OCI-LY3 (cell line): Measurements from ENCODE around the gene SULT2B1.

Experiments
- H2AFZ ChIP-seq: fragments of 200-600, 300-600 bp; shearing (Covaris generic); 2 replicates; pipeline ENCODE4 v1.6.0; 2014; ENCODE audit warnings: antibody characterized with exemption, low read depth, low read length
- H3K27ac ChIP-seq: fragments of 200-600, 300-600 bp; sonication (generic); 2 replicates; pipeline ENCODE4 v1.5.1; 2014; ENCODE audit warnings: mild to moderate bottlenecking, low read length, moderate library complexity, mixed read lengths
- H3K27me3 ChIP-seq: fragments of 200-600, 300-600 bp; sonication (generic); 2 replicates; pipeline ENCODE4 v1.6.1; 2014; ENCODE audit warnings: low read depth, low read length, mixed read lengths
- H3K36me3 ChIP-seq: fragments of 200-600, 300-600 bp; sonication (generic); replicated peaks from 2 replicates; pipeline ENCODE3; 2014; ENCODE audit warnings: low read depth, low read length, mixed read lengths
- H3K4me1 ChIP-seq: fragments of 300-600, 200-600 bp; sonication (generic); 2 replicates; pipeline ENCODE4 v1.6.1; 2014; ENCODE audit warnings: low read length, mixed read lengths
- H3K4me2 ChIP-seq: fragments of 200-600, 300-600 bp; sonication (generic); 2 replicates; pipeline ENCODE4 v1.6.1; 2014; ENCODE audit warnings: low read length, mixed read lengths
- H3K4me3 ChIP-seq: fragments of 300-600, 200-600 bp; sonication (generic); 2 replicates; pipeline ENCODE4 v1.5.1; 2014; ENCODE audit warnings: antibody characterized with exemption, mild to moderate bottlenecking, low read length, moderate library complexity
- H3K79me2 ChIP-seq: fragments of 300-600, 200-600 bp; shearing (Covaris generic); 2 replicates; pipeline ENCODE4 v1.6.1; 2014; ENCODE audit warnings: mild to moderate bottlenecking, low read length, mixed read lengths
- H3K9ac ChIP-seq: fragments of 300-600, 200-600 bp; shearing (Covaris generic); 2 replicates; pipeline ENCODE4 v1.6.0; 2014; ENCODE audit warnings: mild to moderate bottlenecking, low read length, moderate library complexity
- H3K9me3 ChIP-seq: fragments of 200-600, 300-600 bp; shearing (Covaris generic); 2 replicates; pipeline ENCODE4 v1.6.1; 2014; ENCODE audit warnings: low read length, mixed read lengths; ENCODE audit not compliant: insufficient read depth
- H4K20me1 ChIP-seq: fragments of 200-600, 300-600 bp; sonication (generic); 2 replicates; pipeline ENCODE4 v1.6.1; 2016; ENCODE audit warnings: low read length, mixed read lengths; ENCODE audit not compliant: insufficient read depth
- EZH2phosphoT487 ChIP-seq: fragments of 200-600 bp; shearing (Covaris generic); IDR thresholded peaks from 2 replicates; pipeline ENCODE4 v1.6.1; 2018; ENCODE audit warnings: antibody characterized with exemption, mixed run types, low read depth
- TF ChIP-seq, protein P1 (sequence below): fragments of 200-600, 300-600 bp; sonication (generic); IDR thresholded peaks from 2 replicates; pipeline ENCODE4 v1.5.1; 2014; ENCODE audit warnings: antibody characterized with exemption, low read length, low read depth

Gene SULT2B1

GRCh38 chr19:48507911-48508439 is 44.0 kb upstream of the SULT2B1 start:
- Histone ChIP-seq H4K20me1 (no peaks in the 10 kb centered on the region), H3K4me3 (no peak overlapping the region), H2AFZ (no peak overlapping the region), H3K4me2 (no peak overlapping the region), H3K9me3 (no peaks in the 10 kb centered on the region), H3K36me3 (no peaks in the 10 kb centered on the region), H3K27ac (no peak overlapping the region), H3K4me1 (peaks cover 14% of the 10 kb centered on the region), H3K27me3 (peaks cover 11% of the 10 kb centered on the region), H3K79me2 (no peaks in the 10 kb centered on the region), H3K9ac (no peak overlapping the region)
- no peak for TF ChIP-seq EZH2phosphoT487
- TF ChIP-seq, protein P1, sequence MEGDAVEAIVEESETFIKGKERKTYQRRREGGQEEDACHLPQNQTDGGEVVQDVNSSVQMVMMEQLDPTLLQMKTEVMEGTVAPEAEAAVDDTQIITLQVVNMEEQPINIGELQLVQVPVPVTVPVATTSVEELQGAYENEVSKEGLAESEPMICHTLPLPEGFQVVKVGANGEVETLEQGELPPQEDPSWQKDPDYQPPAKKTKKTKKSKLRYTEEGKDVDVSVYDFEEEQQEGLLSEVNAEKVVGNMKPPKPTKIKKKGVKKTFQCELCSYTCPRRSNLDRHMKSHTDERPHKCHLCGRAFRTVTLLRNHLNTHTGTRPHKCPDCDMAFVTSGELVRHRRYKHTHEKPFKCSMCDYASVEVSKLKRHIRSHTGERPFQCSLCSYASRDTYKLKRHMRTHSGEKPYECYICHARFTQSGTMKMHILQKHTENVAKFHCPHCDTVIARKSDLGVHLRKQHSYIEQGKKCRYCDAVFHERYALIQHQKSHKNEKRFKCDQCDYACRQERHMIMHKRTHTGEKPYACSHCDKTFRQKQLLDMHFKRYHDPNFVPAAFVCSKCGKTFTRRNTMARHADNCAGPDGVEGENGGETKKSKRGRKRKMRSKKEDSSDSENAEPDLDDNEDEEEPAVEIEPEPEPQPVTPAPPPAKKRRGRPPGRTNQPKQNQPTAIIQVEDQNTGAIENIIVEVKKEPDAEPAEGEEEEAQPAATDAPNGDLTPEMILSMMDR = no peak

- Histone ChIP-seq H3K36me3 (no peaks in the 10 kb centered on the region), H3K4me3 (no peak overlapping the region), H3K4me1 (peaks cover 16% of the 10 kb centered on the region)
Observed at GRCh38 chr19:48508729-48509411, 43.1 kb upstream of the SULT2B1 start.

GRCh38 chr19:48509467-48510194 is 42.3 kb upstream of the SULT2B1 start:
- no peaks in the 10 kb centered on the region for H4K20me1 ChIP-seq

More at GRCh38 chr19:48508729-48509411, 43.1 kb upstream of the SULT2B1 start:
- H3K9me3 ChIP-seq = no peaks in the 10 kb centered on the region
- no peaks in the 10 kb centered on the region for H3K79me2 ChIP-seq
- H3K9ac ChIP-seq = no peak overlapping the region
- H3K4me2 ChIP-seq = no peak overlapping the region
- H3K27me3 ChIP-seq = peaks cover 11% of the 10 kb centered on the region
- no peak overlapping the region for H2AFZ ChIP-seq
- TF ChIP-seq, protein P1 = no peak
- H3K27ac ChIP-seq = no peak overlapping the region
- no peaks in the 10 kb centered on the region for H4K20me1 ChIP-seq

More at GRCh38 chr19:48509467-48510194, 42.3 kb upstream of the SULT2B1 start:
- H3K4me1 ChIP-seq = peaks cover 20% of the 10 kb centered on the region
- H3K9ac ChIP-seq = no peak overlapping the region
- H3K9me3 ChIP-seq = no peaks in the 10 kb centered on the region
- no peaks in the 10 kb centered on the region for H3K36me3 ChIP-seq
- H3K27ac ChIP-seq = no peak overlapping the region
- H3K4me3 ChIP-seq = no peak overlapping the region
- peaks cover 11% of the 10 kb centered on the region for H3K27me3 ChIP-seq
- TF ChIP-seq, protein P1 = no peak
- no peak for TF ChIP-seq EZH2phosphoT487
- no peak overlapping the region for H3K4me2 ChIP-seq
- H3K79me2 ChIP-seq = no peaks in the 10 kb centered on the region
- no peak overlapping the region for H2AFZ ChIP-seq
